HepG2 (cell line): ENCODE results near the gene IPP.

ENCODE experiments used
- ARNT ChIP-seq: fragments of 450-650 bp; IDR thresholded peaks from 2 replicates; pipeline ENCODE4 v1.6.1; 2017
- BCLAF1 ChIP-seq: fragments of 450-650 bp; IDR thresholded peaks from 2 replicates; pipeline ENCODE4 v1.6.1; 2017; ENCODE audit warnings: mild to moderate bottlenecking
- CTCF ChIP-seq: sonication (generic); formaldehyde crosslinking; IDR thresholded peaks from 2 replicates; pipeline ENCODE4 v1.5.0; 2020; ENCODE audit warnings: mild to moderate bottlenecking, missing genetic modification reagents, moderate library complexity
- EED ChIP-seq: sonication (generic); formaldehyde crosslinking; IDR thresholded peaks from 2 replicates; pipeline ENCODE4 v1.5.0; 2020; ENCODE audit warnings: mild to moderate bottlenecking, missing genetic modification reagents
- EP300 ChIP-seq, 3 experiments: sonication (generic) in 1 of 3; formaldehyde crosslinking in 1 of 3; IDR thresholded peaks; 2 replicates each; pipeline versions ENCODE4 v1.5.1 to v1.6.1; 2011 to 2020; ENCODE audit warnings: low read depth in 2 of 3, low read length in 2 of 3, borderline replicate concordance in 1 of 3, improper control_type of control experiment in 1 of 3, mild to moderate bottlenecking in 1 of 3, missing genetic modification reagents in 1 of 3, moderate library complexity in 1 of 3
- MAFF ChIP-seq: IDR thresholded peaks from 2 replicates; pipeline ENCODE4 v1.6.1; 2011; ENCODE audit warnings: low read depth, low read length, improper control_type of control experiment
- MBD4 ChIP-seq: IDR thresholded peaks from 2 replicates; pipeline ENCODE4 v1.6.1; 2012; ENCODE audit warnings: low read length, inconsistent platforms, borderline replicate concordance
- RFX5 ChIP-seq: IDR thresholded peaks from 2 replicates; pipeline ENCODE4 v1.6.1; 2011; ENCODE audit warnings: low read depth, low read length, improper control_type of control experiment
- RNF2 ChIP-seq: fragments of 450-650 bp; conservative IDR thresholded peaks from 2 replicates; pipeline ENCODE4 v1.6.1; 2016; ENCODE audit warnings: low read depth
- TBX2 ChIP-seq: sonication (generic); formaldehyde crosslinking; IDR thresholded peaks from 2 replicates; pipeline ENCODE4 v1.5.0; 2020; ENCODE audit warnings: missing genetic modification reagents, mild to moderate bottlenecking, borderline replicate concordance
- ZBTB49 ChIP-seq: sonication (generic); formaldehyde crosslinking; IDR thresholded peaks from 2 replicates; pipeline ENCODE4 v1.4.0; 2020; ENCODE audit warnings: missing genetic modification reagents, borderline replicate concordance
- ZNF263 ChIP-seq: sonication (generic); formaldehyde crosslinking; IDR thresholded peaks from 2 replicates; pipeline ENCODE4 v1.4.0; 2020; ENCODE audit warnings: missing genetic modification reagents
- ZNF30 ChIP-seq: sonication (generic); formaldehyde crosslinking; IDR thresholded peaks from 2 replicates; pipeline ENCODE4 v1.5.0; 2020; ENCODE audit warnings: mild to moderate bottlenecking, missing genetic modification reagents
- ZNF460 ChIP-seq: sonication (generic); formaldehyde crosslinking; IDR thresholded peaks from 2 replicates; pipeline ENCODE4 v1.5.1; 2020; ENCODE audit warnings: missing genetic modification reagents, mild to moderate bottlenecking, borderline replicate concordance

GRCh38 chr1:45678489-45678888, 72.0 kb downstream of the IPP start:
- TF ChIP-seq ZNF30 (CRISPR knock-in tag) (no peak), ZNF263 (CRISPR knock-in tag) (no peak), CTCF (CRISPR knock-in tag) (no peak), ZNF460 (CRISPR knock-in tag) (no peak), TBX2 (CRISPR knock-in tag) (no peak), EED (no peak), EP300 (IDR thresholded peaks at IDR 0.05; ENCODE audit: low read depth in 2 of 2, low read length in 2 of 2) (no peak), EP300 (CRISPR knock-in tag; IDR thresholded peaks at IDR 0.05; ENCODE audit: borderline replicate concordance) (no peak), BCLAF1 (no peak), MAFF (no peak), MBD4 (no peak), ZBTB49 (CRISPR knock-in tag) (no peak), ARNT (no peak), RNF2 (no peak), RFX5 (no peak)
